GM21825 (cell line): Measurements from ENCODE around the gene KDM4F.
A peak's percentile ranks its signal among the peaks of the same experiment; 100 is the strongest.

Experiments
- ATAC-seq: cut with Tn5 transposase; IDR thresholded peaks from one replicate; pipeline ENCODE4 v1.9.1; 2021; ENCODE audit warnings: mild to moderate bottlenecking, moderate library complexity; ENCODE audit not compliant: unreplicated experiment

KDM4F gene

DNA sequence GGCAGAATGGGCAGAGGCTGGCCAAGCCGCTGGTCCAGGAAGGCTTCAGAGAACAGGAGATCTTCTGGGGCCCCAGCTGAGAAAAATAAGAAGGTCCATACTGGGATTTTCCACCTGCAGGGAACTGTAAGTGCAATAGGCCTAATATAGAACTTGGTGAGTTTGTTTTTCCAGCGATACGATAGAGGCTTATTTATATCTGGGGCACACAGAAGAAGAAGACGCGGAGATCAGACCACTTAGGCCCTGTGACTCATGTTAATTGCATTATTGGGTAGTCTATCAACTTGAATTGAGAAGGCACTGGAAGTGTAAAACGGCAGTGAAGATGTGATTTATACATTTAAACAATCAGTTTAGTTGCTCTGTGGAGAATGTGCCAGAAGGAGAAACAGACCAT lies 9.8 kb downstream of the KDM4F start:
- ATAC-seq, result no peak

- ATAC-seq, result no peak
Observed at GRCh38 chr11:95065336-95065735, 16.1 kb downstream of the KDM4F start.

- ATAC-seq, result peak; percentile 34
Observed at GRCh38 chr11:95066716-95067038, 17.5 kb downstream of the KDM4F start, which contains the start of gene SRSF8. SRSF8 (plus strand) TSS chr11:95066919; CDS start chr11:95067227, 308 bp downstream.

GRCh38 chr11:95067039-95067840 lies 18.0 kb downstream of the KDM4F start:
- ATAC-seq, result peak; percentile 62

DNA sequence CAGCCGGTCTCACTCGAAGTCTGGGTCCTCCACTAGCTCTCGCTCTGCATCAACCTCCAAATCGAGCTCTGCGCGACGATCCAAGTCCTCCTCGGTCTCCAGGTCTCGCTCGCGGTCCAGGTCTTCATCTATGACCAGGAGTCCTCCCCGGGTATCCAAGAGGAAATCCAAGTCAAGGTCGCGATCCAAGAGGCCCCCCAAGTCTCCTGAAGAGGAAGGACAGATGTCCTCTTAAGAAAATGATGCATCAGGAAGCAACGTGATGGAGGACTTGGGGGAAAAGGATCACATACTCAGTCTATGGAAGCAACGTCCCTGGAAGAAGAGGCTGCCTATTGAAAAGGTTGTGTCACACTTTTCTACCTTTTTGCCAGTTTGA lies 18.6 kb downstream of the KDM4F start:
- no peak for ATAC-seq

- ATAC-seq, result peak; percentile 77
Observed at GRCh38 chr11:95068549-95068948, 19.3 kb downstream of the KDM4F start.

GRCh38 chr11:95070471-95070870 lies 21.2 kb downstream of the KDM4F start:
- ATAC-seq, result no peak

DNA sequence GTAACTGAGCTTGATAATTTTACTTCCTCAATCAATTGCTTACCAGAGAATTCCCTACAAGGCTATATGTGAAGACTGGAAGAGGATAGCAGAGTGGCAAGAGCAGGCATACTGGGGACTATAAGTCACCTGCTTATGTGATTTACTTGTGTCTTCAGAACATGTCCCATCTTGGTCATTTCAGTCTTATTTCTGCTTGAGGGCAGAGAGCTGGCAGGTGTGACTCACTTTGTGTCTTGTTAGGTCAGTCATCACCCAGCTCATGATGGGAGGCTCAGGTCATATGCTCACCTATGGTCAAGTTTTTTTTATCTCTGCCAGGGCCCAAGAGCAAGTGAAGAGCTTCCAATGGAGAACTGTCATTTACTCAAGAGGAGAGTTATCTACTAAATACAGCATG lies 23.7 kb downstream of the KDM4F start:
- ATAC-seq, result no peak

DNA sequence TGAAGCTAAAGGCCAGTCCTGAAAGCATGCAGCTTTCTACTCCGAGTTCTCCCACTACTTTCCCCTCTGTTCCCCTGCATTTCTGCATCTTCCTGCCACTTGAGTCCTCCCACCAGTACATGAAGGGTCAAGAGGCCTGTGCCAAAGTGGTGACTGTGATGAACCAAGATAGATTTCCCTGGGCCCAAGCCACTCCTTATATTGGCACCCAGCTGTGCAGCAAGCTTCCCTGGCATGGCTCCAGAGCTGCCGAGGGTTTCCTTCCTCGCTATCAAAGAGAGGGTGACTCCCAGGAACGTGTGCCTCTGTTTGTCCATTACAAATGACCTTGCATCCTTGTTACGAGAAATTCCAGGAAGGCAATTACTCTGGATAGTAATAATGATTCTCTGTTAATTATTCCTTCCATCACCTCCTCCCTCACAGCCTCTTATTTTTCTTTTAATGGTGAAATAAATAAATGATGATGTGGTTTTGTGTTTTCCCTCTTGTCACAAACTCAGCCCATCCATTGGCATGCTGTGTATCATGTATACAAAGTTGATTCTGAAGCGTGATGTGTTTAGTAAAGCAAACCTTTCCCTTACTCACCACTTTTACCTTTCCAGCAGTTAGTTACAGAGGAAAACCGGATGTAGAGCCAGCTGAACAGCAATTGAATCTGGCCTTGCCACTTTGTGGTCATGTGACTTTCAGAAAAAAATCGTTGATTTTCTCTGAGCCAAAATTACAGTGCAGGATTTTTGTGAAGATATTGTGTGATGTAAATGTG lies 25.8 kb downstream of the KDM4F start:
- no peak for ATAC-seq

DNA sequence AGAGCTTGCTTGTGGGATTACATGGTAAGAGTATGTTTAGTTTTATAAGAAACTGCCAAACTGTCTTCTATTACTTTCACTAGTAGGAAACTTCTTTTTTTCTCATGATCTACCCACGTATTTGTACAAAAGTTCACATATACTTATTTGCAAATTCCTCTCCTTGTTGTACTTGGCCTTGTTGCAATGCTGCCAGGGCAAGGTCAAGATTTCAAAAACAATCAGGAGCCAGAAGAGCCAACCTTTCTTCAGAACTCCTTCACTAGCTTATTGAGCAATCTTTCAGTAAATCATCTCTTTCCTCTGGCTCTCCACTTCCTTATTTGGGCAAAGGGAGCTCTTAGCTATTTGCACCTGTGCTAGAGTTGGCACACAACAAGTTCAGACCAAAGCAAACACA lies 27.2 kb downstream of the KDM4F start:
- peak; percentile 63 for ATAC-seq

- ATAC-seq, result no peak
Observed at GRCh38 chr11:95076981-95077380, 27.8 kb downstream of the KDM4F start.

GRCh38 chr11:95078526-95078925 lies 29.3 kb downstream of the KDM4F start:
- no peak for ATAC-seq

- no peak for ATAC-seq
Observed at GRCh38 chr11:95081010-95081409, 31.8 kb downstream of the KDM4F start.

DNA sequence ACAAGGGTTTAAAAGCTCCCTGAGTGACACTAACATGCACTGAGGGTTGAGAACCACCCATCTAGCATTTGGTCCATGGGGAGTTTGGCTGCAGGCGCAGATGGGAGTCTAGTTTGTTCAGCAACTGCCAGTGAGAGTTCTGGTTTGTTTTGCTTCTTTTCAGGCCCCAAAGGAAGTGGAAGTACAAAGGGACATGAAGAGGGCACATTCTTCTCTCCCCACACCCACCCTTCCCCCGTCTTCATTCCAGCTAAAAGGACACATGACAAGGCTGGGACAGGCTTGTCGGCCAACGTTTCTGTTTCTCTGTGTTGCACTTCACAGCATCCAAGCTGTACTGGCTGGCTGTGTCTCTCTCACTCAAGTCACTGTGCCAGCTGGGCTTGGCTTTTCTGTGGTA lies 32.2 kb downstream of the KDM4F start:
- ATAC-seq, result no peak

DNA sequence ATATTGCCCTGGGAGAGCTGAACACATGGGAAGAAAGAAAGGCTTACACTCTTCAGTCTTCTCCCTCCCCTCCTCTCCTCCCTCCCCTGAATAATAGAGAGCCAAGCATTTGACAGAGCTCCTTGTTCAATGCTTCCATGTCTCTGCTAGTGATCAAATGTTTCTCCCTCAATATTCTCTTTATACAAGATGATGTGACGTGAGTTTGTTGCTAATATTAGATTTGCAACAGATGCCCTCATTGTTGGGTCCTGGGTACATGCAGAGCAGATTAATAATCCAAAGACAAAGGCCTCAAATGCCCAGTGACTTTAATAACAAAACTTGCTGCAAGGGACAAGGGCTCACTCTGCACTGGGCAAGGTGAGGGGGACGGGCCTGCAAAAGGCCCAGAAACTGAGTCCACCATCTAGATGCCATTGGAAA lies 33.4 kb downstream of the KDM4F start:
- ATAC-seq, result no peak

DNA sequence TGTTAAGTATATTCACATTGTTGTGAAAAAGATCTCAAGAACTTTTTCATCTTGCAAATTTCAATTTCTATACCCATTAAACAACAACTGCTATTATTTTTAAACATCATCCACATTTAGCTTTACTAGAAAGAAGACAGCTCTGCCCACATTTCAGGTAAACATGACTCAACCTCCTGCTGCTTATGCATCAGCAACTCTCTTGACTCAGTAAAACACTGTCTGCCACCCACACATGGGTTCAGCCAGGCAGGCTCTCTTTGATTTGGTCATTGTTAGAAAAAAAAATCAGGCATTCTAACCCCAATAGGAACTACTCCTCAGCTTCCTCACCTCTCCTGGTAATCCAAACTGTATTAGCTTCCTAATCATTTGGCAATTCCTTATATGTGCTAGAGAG lies 35.3 kb downstream of the KDM4F start:
- ATAC-seq, result no peak

- ATAC-seq, result no peak
Observed at GRCh38 chr11:95085117-95085816, 36.0 kb downstream of the KDM4F start.

GRCh38 chr11:95086151-95086550 lies 36.9 kb downstream of the KDM4F start:
- ATAC-seq, result no peak

- ATAC-seq, result no peak
Observed at GRCh38 chr11:95086836-95087570, 37.8 kb downstream of the KDM4F start.

GRCh38 chr11:95088946-95089619 lies 39.9 kb downstream of the KDM4F start:
- peak; percentile 43 for ATAC-seq
